HG02759 (cell line): Measurements from ENCODE around the gene CHCHD6.

Experiments used
- ATAC-seq: cut with Tn5 transposase; IDR thresholded peaks from one replicate; pipeline ENCODE4 v1.9.1; 2021; ENCODE audit warnings: mild to moderate bottlenecking, moderate library complexity; ENCODE audit not compliant: unreplicated experiment

The CHCHD6 gene

GRCh38 chr3:126955004-126955790 is 251.2 kb downstream of the CHCHD6 start:
- peak; percentile 78 for ATAC-seq

- ATAC-seq: no peak
These were observed 252.3 kb downstream of the CHCHD6 start for GRCh38 chr3:126956361-126956760.

- ATAC-seq: no peak
These were observed 253.0 kb downstream of the CHCHD6 start for GRCh38 chr3:126956866-126957650.

- no peak for ATAC-seq
These were observed 254.0 kb downstream of the CHCHD6 start for GRCh38 chr3:126957776-126958637.

DNA sequence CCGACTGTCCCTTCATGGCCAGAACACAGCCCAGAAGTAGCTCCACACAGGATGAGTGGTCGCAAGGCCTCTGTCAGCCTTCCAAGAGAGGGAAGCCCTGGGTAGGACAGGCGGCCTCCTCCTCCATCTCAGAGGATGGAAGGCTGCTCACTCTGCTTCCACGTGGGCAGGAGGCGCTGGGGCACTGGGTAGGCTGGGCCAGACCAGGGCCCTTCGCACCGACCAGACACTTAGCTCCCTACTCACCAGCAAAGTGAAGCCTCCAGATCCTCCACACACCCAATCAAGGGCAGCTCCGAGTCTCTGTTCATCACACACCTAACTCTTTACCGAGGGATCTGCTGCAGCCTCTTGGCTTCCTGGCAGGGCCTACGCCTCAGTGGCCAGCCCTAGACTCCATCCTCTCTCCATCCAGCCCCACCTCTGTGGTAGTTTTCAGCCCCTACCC is 254.6 kb downstream of the CHCHD6 start:
- no peak for ATAC-seq

DNA sequence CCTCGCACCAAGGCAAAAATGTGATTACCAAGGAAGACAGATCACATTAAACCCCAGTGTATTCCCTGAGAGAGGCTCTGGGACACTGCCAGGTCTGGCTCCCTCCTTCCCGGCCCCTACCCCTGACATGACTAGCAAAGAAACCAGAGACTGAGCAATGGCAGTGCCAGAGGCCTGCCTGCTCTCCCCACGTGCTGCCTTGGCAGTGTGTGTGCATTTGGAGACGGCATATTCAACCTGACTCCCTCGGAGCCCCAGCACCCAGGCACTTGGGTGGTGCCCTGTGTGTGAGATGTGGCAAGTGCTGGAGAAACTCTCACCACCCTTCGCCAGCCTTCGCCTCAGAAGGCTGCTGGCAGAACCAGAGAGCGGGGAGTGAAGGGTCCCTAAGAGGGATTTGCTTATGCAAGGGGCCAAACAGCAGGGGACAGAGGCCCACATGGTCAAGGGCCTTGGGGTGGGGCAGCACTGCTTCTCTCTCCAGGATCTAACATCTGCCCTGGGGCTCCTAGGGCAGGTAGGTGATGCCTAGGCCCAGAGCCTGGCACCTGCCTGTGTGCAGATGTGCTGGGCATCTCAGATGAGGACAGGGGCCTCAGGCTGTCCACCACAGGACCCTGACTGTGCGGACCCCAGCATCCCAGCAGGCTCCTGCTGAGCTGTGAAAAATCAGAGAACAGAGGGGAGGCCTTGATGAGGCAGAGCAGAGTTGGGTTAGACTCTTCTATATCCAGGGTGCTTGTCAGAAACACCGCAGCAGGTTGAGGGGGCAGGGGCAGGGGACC is 255.3 kb downstream of the CHCHD6 start:
- ATAC-seq: no peak

DNA sequence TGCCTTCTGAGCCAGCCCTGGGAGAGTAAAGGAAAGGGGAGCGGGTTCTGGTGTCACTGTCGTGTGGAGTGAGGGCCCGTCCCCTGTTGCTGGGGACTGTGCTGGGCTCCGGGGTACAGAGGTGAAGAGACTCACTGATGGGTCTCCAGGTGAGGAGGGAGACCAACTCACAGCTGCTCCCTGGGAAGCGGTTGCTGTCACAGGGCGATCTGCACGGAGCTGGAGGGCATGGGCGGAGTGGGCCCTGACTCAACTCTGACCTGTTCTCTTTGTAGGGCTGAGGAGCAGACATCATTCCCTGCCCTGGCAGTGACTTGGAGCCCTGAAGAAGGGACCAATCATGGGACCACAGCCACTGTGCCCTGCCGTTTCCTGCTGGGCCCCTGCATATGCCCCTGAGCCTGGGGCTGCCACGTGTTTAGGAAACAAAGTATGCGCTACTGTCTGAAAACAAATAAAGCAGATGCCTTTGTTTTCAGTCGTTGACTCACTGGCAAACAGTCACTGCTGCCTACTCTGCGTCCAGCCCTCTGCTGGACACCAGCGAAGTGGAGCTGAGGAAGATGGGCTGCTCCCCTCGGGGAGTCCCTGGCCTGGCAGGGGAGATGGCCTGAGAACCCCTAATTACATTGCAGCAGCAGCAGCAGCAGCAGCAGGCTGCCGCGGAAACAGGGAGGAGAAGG is 256.0 kb downstream of the CHCHD6 start:
- no peak for ATAC-seq

DNA sequence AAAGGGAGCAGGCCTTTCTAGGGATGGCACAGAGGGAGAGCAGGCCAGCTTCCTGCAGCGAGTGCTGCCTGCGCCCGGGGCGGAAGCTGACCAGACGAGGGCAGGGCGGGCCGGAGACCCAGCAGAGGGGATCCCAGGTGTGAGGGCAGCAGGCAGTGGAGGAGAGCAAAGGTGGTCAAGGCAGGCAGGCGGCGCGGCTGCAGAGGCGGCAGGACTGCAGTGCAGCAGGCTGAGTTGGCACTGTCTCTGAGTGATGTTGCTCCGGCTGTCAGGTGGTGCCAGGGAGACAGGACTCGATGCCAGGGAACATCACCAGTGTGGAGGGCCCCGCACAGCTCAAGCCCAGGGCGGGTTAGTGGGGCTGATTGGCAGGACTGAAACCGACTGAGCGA is 256.6 kb downstream of the CHCHD6 start:
- no peak for ATAC-seq

DNA sequence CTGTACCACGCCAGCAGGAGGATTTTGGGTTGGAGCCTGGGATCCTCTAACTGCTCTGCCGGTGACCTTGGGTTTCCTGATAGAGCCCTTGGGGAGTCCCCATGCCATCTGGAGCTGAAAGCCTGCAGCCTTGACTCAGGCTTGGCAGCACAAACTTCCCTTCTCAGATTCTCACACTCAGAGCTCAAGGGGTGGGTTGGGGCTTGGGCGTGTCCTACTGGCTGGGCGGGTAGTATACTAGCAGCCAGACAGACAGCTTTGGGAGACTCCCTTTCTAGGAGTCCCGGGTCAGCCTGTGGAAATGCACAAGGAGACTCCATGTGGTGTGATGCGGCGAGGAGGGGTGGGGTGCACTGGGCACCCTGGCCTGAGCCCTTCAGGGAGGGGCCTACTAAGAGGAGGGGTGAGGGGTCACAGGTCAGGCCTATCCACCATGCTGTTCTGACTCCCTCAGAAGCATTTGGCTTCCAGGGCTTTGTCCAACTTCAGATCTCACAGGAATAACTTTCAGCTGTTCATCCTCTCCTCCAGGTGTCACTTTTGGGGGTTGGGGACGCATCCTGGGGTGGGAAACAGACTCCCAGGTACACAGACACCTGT is 257.3 kb downstream of the CHCHD6 start:
- peak; percentile 82 for ATAC-seq

DNA sequence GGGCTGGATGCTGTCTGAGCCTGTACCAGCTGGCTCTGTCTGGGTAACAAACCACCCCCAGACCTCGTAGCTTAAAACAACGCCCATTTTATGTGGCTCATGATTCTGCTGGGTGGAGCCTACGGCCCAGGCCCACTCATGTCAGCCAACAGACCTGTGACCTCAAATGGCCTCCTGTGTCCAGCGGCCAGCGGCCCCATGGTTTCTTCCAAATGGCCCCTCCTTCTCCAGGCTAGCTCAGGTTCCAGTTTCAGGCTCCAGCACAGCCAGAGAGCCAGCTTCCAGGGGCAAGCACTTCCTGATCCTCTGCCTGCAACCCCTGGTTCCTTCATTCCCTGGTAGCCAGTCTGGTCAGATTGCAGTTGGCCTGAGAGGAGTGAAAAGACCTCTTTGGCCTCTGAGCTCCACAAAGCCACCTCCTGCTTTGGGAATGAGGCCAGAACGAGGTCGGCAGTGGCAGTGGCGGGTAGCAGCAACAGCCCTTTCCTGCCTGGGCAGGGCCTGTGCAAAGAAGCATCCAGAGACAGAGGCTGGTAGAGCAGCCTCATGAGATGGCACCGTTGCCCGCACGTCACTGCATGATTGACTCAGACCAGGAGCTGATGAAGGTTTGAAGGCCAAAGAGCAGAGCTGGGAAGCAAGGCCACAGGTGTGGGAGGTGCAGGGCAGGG is 257.9 kb downstream of the CHCHD6 start:
- no peak for ATAC-seq

GRCh38 chr3:126962756-126963155 is 258.7 kb downstream of the CHCHD6 start:
- no peak for ATAC-seq

DNA sequence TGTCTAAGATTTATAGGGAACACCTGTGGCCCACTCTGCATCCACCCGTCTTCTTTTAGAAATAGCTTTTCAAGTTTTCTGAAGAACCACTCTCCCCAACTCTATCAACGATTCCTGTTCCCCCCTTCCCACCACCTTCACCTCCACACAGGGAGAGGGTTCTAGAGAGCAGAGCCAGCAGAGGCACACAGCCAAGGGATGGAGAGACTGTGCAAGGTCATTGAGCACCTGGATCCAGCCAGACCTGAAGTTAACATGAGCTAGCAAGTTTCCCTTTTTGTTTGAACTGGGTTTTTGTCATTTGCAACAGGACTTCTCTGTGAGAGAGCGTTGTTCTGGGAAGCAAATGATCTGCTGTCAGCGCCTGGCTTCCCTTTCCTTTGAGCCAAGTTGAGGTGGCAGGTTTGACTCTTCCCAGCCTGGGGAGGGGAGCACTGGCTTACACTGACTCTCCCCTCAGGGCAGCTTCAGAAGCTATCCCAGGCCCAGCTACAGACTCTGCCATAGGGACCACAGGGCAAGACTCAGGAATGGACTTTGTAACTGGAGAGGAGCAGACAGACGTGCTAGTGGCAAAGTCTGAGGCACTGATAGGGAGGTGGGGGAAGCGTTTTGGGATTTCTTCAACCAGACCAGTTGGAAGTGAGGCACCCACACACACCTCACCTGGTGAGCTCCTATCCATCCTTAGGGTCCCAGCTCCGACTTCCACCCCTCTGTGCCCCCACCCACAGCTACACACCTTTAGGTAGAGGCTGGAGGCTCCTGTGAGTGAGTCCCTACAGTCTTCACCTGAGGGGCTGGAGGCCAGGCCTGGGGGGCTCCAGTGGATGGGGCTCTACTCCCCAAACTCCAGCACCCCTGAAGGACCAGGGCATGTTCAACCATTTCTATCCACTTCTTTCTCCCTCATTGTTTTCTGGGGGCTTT is 259.5 kb downstream of the CHCHD6 start:
- ATAC-seq: no peak

- ATAC-seq: no peak
These were observed 260.2 kb downstream of the CHCHD6 start for GRCh38 chr3:126964261-126964660.

DNA sequence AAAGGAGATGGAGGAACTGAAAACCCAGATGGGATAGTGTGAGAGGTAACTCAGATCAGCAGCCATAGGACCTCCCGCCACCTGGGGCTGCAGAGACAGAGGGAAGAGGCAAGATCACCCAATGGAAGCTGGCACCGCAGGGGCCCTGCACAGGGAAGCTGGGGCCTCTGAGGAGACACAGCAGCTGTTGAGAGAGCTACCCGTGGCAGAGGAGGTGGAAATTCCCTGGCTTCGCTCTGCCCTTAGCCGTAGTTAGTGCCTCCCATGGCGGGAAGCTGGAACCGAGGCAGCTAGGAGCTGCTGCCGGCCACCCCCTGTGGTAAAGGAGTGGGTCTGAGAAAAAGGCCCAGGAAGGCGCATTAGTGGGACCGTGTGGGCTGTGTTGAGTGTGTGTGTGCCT is 260.9 kb downstream of the CHCHD6 start:
- no peak for ATAC-seq

DNA sequence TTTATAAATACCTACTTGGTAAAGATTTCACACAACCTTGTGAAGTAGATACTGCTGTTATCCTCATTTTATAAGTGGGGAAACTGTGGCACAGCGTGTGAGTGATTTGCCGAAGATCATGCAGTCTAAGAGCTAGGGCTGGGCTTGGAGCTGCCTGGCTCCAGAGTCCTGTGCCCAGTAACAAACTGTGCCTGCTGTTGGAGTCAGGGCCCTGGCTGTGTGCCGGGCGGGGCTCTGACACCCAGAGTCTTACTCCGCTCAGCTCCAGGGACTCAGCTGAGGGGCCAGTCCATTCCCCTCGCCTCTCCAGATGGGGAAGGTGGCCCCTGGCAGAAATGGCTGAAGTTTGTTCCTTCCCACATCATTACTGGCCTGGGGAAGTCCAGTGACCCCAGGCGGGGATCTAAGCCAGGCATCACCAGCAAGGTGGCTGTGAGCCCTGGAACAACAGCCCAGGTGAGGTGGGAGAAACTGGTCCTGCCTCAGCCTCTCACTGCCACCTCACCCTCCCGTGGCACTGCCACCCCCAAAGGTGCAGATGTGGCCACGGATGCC is 261.6 kb downstream of the CHCHD6 start:
- no peak for ATAC-seq

- ATAC-seq: no peak
These were observed 263.3 kb downstream of the CHCHD6 start for GRCh38 chr3:126967386-126967785.
